HepG2 (cell line): ENCODE results near the gene EMID1. TPM values are rescaled to one million over a fixed set of nuclear protein-coding genes. Genes with fewer than 3 reads are reported as not detected.

Experiments
- CCDC6 ChIP-seq: sonication (generic); formaldehyde crosslinking; IDR thresholded peaks from 2 replicates; pipeline ENCODE4 v1.8.1; 2022; ENCODE audit warnings: mild to moderate bottlenecking, missing genetic modification reagents, moderate library complexity
- HOXA3 ChIP-seq: sonication (generic); formaldehyde crosslinking; IDR thresholded peaks from 2 replicates; pipeline ENCODE4 v1.5.0; 2020; ENCODE audit warnings: missing genetic modification reagents
- HOXA5 ChIP-seq: sonication (generic); formaldehyde crosslinking; IDR thresholded peaks from 2 replicates; pipeline ENCODE4 v1.4.0; 2020; ENCODE audit warnings: missing genetic modification reagents
- PHF20 ChIP-seq: sonication (generic); formaldehyde crosslinking; IDR thresholded peaks from 2 replicates; pipeline ENCODE4 v1.5.0; 2020; ENCODE audit warnings: mild to moderate bottlenecking, missing genetic modification reagents
- TBX2 ChIP-seq: sonication (generic); formaldehyde crosslinking; IDR thresholded peaks from 2 replicates; pipeline ENCODE4 v1.5.0; 2020; ENCODE audit warnings: missing genetic modification reagents, mild to moderate bottlenecking, borderline replicate concordance
- TGIF2 ChIP-seq: IDR thresholded peaks from 2 replicates; pipeline ENCODE4 v1.6.1; 2016; ENCODE audit warnings: control low read depth, missing compliant biosample characterization
- ZNF672 ChIP-seq: sonication (generic); formaldehyde crosslinking; IDR thresholded peaks from 2 replicates; pipeline ENCODE4 v1.8.1; 2022; ENCODE audit warnings: missing genetic modification reagents
- polyA plus RNA-seq, 8 experiments: library from polyadenylated mRNA; depleted of rRNA in 3 of 8; stranded (reverse) in 7 of 8; unstranded in 1 of 8; fragments of >200 nt; fragmentation: Illumina TruSeq in 4 of 8; extraction: Trizol in 4 of 8; gene quantifications; 2 replicates each; pipeline versions ENCODE4 v1.2.1 to v1.2.3, GENCODE V29; 2011 to 2016; ENCODE audit warnings: low read depth in 4 of 8, missing spikeins in 1 of 8, mixed read lengths in 1 of 8; ENCODE audit not compliant: insufficient read depth in 1 of 8
- total RNA-seq, 5 experiments: library from RNA; depleted of rRNA; stranded (reverse); fragments of >200 nt; fragmentation: Illumina TruSeq; extraction: Trizol; gene quantifications; 2 replicates each; pipeline ENCODE4 v1.2.3, GENCODE V29; 2016; ENCODE audit warnings: low read depth in 1 of 5
- TF ChIP-seq, protein P1 (sequence below): sonication (generic); formaldehyde crosslinking; IDR thresholded peaks from 2 replicates; pipeline ENCODE4 v1.4.0; 2020; ENCODE audit warnings: missing genetic modification reagents; ENCODE audit errors: not compliant biosample characterization
- TF ChIP-seq, protein P2 (sequence below): IDR thresholded peaks from 2 replicates; pipeline ENCODE4 v1.6.1; 2016; ENCODE audit warnings: low read depth, control low read depth
- TF ChIP-seq, protein P3 (sequence below): sonication (generic); formaldehyde crosslinking; conservative IDR thresholded peaks from 2 replicates; pipeline ENCODE4 v1.5.0; 2020; ENCODE audit warnings: missing genetic modification reagents
- TF ChIP-seq, protein P4 (sequence below): sonication (generic); formaldehyde crosslinking; IDR thresholded peaks from 2 replicates; pipeline ENCODE4 v1.4.0; 2020; ENCODE audit warnings: missing genetic modification reagents

The EMID1 gene
- total and polyA plus RNA-seq, 2 of the 13 experiments (the other 11 are each of a cell fraction or from before 2014, with no cell fraction given), result 0.45 to 0.82 TPM

DNA sequence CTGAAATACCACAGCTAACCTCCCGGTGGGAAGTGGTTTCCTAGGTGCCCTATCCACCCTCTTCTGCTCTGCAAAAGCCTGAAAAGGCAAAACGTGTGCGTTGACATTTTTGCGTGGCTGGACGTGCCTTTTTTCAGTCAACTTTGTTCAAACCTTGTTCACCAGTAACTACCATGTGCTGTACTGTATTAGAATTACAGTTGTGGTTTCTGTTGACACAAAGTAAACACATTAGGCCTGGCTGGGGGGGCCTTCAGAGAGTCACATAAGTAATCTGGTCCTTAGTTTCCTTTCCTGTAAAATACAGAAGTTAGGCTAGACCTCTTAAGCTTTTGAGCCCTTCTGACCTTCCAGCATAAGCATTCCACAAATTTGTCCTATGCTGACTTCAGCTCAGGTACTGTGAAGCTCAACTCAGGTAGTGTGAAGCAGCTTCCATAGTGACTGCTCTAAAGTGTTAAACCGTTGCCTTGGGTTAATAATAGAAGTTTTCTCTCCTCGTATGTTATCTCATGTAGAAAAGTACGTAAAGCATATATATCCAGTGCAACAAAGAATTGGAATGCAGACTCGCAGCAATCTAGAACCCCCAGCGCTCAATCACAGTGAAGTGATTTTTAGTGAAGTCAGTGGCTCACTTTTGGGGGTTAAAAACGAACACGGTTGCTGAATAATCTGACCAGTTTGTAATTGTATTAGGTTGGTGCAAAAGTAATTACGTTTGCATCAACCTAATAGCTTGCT is 64.2 kb downstream of the EMID1 start (continued):
- TF ChIP-seq HOXA3 (CRISPR knock-in tag) (no peak), PHF20 (CRISPR knock-in tag) (no peak), ZNF672 (CRISPR knock-in tag) (no peak), CCDC6 (CRISPR knock-in tag) (no peak), TBX2 (CRISPR knock-in tag) (peak; percentile 30; the same call in 1 of the 2 replicates), HOXA5 (0 out of 2 replicates have a peak, but pooled peaks have one; percentile 2), TGIF2 (CRISPR knock-in tag) (peak; percentile 48; the same call in 1 of the 2 replicates)
- TF ChIP-seq, protein P1, sequence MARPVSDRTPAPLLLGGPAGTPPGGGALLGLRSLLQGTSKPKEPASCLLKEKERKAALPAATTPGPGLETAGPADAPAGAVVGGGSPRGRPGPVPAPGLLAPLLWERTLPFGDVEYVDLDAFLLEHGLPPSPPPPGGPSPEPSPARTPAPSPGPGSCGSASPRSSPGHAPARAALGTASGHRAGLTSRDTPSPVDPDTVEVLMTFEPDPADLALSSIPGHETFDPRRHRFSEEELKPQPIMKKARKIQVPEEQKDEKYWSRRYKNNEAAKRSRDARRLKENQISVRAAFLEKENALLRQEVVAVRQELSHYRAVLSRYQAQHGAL (CRISPR knock-in tag), result no peak
- TF ChIP-seq, protein P2, sequence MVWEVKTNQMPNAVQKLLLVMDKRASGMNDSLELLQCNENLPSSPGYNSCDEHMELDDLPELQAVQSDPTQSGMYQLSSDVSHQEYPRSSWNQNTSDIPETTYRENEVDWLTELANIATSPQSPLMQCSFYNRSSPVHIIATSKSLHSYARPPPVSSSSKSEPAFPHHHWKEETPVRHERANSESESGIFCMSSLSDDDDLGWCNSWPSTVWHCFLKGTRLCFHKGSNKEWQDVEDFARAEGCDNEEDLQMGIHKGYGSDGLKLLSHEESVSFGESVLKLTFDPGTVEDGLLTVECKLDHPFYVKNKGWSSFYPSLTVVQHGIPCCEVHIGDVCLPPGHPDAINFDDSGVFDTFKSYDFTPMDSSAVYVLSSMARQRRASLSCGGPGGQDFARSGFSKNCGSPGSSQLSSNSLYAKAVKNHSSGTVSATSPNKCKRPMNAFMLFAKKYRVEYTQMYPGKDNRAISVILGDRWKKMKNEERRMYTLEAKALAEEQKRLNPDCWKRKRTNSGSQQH (CRISPR knock-in tag), result 0 out of 2 replicates have a peak, but pooled peaks have one; percentile 62
- TF ChIP-seq, protein P3, sequence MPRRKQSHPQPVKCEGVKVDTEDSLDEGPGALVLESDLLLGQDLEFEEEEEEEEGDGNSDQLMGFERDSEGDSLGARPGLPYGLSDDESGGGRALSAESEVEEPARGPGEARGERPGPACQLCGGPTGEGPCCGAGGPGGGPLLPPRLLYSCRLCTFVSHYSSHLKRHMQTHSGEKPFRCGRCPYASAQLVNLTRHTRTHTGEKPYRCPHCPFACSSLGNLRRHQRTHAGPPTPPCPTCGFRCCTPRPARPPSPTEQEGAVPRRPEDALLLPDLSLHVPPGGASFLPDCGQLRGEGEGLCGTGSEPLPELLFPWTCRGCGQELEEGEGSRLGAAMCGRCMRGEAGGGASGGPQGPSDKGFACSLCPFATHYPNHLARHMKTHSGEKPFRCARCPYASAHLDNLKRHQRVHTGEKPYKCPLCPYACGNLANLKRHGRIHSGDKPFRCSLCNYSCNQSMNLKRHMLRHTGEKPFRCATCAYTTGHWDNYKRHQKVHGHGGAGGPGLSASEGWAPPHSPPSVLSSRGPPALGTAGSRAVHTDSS (CRISPR knock-in tag), result no peak
- TF ChIP-seq, protein P4, sequence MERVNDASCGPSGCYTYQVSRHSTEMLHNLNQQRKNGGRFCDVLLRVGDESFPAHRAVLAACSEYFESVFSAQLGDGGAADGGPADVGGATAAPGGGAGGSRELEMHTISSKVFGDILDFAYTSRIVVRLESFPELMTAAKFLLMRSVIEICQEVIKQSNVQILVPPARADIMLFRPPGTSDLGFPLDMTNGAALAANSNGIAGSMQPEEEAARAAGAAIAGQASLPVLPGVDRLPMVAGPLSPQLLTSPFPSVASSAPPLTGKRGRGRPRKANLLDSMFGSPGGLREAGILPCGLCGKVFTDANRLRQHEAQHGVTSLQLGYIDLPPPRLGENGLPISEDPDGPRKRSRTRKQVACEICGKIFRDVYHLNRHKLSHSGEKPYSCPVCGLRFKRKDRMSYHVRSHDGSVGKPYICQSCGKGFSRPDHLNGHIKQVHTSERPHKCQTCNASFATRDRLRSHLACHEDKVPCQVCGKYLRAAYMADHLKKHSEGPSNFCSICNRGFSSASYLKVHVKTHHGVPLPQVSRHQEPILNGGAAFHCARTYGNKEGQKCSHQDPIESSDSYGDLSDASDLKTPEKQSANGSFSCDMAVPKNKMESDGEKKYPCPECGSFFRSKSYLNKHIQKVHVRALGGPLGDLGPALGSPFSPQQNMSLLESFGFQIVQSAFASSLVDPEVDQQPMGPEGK (CRISPR knock-in tag), result peak; percentile 62
